Hepatocyte (in vitro differentiated cells): ENCODE data around the gene THSD7B. TPM values are rescaled to one million over a fixed set of nuclear protein-coding genes. Genes with fewer than 3 reads are reported as not detected.

Source experiments
- DNase-seq: peaks from one replicate; pipeline ENCODE4 v3.0.0-alpha.2; 2016; ENCODE audit warnings: low spot score
- H2AFZ ChIP-seq: fragments of 200-600 bp; sonication (generic); 2 replicates; pipeline ENCODE4 v1.6.0; 2016; ENCODE audit warnings: antibody characterized with exemption, mild to moderate bottlenecking
- H3K27ac ChIP-seq: fragments of 200-600 bp; sonication (generic); 2 replicates; pipeline ENCODE4 v1.5.1; 2016; ENCODE audit warnings: mild to moderate bottlenecking
- H3K27me3 ChIP-seq: fragments of 200-600 bp; sonication (generic); 2 replicates; pipeline ENCODE4 v1.6.1; 2016
- H3K36me3 ChIP-seq: fragments of 200-600 bp; sonication (generic); replicated peaks from 2 replicates; pipeline ENCODE4 v1.5.1; 2016; ENCODE audit warnings: low read depth; ENCODE audit not compliant: insufficient read depth
- H3K4me1 ChIP-seq: fragments of 200-600 bp; sonication (generic); 2 replicates; pipeline ENCODE4 v1.5.1; 2016; ENCODE audit warnings: mild to moderate bottlenecking, moderate library complexity; ENCODE audit not compliant: insufficient read depth
- H3K4me2 ChIP-seq: fragments of 200-600 bp; sonication (generic); 2 replicates; pipeline ENCODE4 v1.6.0; 2016
- H3K4me3 ChIP-seq: fragments of 200-600 bp; sonication (generic); 2 replicates; pipeline ENCODE4 v1.5.1; 2016; ENCODE audit warnings: mild to moderate bottlenecking
- H3K79me2 ChIP-seq: fragments of 200-600 bp; sonication (generic); 2 replicates; pipeline ENCODE4 v1.6.0; 2017; ENCODE audit warnings: mild to moderate bottlenecking
- H3K9me2 ChIP-seq: fragments of 200-600 bp; sonication (generic); replicated peaks from 2 replicates; pipeline ENCODE4 v1.6.0; 2017; ENCODE audit warnings: mild to moderate bottlenecking; ENCODE audit not compliant: insufficient read depth
- H3K9me3 ChIP-seq: fragments of 200-600 bp; sonication (generic); 2 replicates; pipeline ENCODE4 v1.5.1; 2016; ENCODE audit warnings: low read depth, mild to moderate bottlenecking
- H4K20me1 ChIP-seq: fragments of 200-600 bp; sonication (generic); 2 replicates; pipeline ENCODE4 v1.6.0; 2016; ENCODE audit warnings: mild to moderate bottlenecking; ENCODE audit not compliant: insufficient read depth, poor library complexity, severe bottlenecking
- EZH2 ChIP-seq: fragments of 200-600 bp; sonication (generic); IDR thresholded peaks from 2 replicates; pipeline ENCODE4 v1.6.1; 2016; ENCODE audit warnings: antibody characterized with exemption, mild to moderate bottlenecking, borderline replicate concordance
- EZH2phosphoT487 ChIP-seq: fragments of 200-600 bp; sonication (generic); IDR thresholded peaks from one replicate; pipeline ENCODE4 v1.6.1; 2018; ENCODE audit warnings: antibody characterized with exemption, mild to moderate bottlenecking, low read depth, moderate library complexity; ENCODE audit not compliant: unreplicated experiment, severe bottlenecking
- WGBS: methylation state at CpG from one replicate; pipeline ENCODE4 v1.1.6; 2016; ENCODE audit warnings: low lambda C conversion rate; ENCODE audit errors: missing lambda C conversion rate; 5-methylcytosine and 5-hydroxymethylcytosine counted together
- polyA plus RNA-seq: library from polyadenylated mRNA; unstranded; fragments of >200 nt; fragmentation: Nextera tagmentation; extraction: Ambion mirVana; gene quantifications from 2 replicates; pipeline ENCODE4 v1.2.1, GENCODE V29; 2016
- total RNA-seq: library from RNA; depleted of rRNA; stranded (reverse); fragments of >200 nt; gene quantifications from 2 replicates; pipeline ENCODE4 v1.2.3, GENCODE V29; 2014
- TF ChIP-seq, protein P1 (sequence below): fragments of 200-600 bp; sonication (generic); IDR thresholded peaks from 2 replicates; pipeline ENCODE4 v1.5.1; 2016; ENCODE audit warnings: antibody characterized with exemption, mild to moderate bottlenecking; ENCODE audit not compliant: poor library complexity

THSD7B gene
- total and polyA plus RNA-seq, 2 experiments from 2014 or later = 0.48 to 5.7 TPM

DNA sequence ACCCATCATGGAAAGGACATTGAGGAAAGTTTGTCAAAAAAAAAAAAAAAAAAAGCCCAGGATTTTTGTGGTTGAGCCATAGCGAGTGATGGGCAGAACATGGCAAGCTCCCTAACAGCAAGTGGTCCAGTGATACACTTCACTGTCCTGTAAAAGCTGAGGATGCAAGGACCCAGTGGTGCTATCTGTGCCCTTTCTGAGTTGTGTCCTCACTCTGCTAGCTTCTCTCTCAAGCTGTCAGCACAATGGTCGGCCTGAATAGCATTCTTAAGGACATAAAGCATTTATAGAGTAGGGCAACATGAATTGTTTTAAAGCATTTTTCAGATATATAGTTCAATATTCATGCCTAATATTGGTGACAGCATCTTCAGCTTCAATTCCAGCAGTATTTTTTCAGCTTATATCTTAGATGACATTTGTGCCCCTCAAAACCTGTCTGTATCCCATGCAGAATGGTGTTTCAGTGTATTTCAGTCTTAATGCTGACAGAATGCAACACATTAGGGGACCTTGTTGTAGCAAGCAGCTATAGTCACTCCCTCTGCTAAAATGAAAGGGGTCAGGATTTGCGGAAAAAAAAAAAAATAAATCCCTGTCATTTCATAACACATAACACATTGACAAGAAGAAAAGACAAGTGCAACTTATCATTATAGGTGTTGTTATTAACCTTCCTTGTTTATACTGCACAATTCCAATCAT lies 496.7 kb downstream of the THSD7B start:
- DNase-seq = no peak
- Histone ChIP-seq H3K4me2 (no peak overlapping the region), H3K4me3 (no peak overlapping the region), H3K36me3 (no peaks in the 10 kb centered on the region), H3K79me2 (no peaks in the 10 kb centered on the region), H3K4me1 (no peaks in the 10 kb centered on the region), H3K9me2 (no peaks in the 10 kb centered on the region), H3K27ac (no peak overlapping the region), H4K20me1 (no peaks in the 10 kb centered on the region), H3K27me3 (no peaks in the 10 kb centered on the region), H2AFZ (no peak overlapping the region), H3K9me3 (no peaks in the 10 kb centered on the region)
- WGBS = 72% methylated on average over 3 of the region's 3 CpGs
- no peak for TF ChIP-seq EZH2
- TF ChIP-seq, protein P1, sequence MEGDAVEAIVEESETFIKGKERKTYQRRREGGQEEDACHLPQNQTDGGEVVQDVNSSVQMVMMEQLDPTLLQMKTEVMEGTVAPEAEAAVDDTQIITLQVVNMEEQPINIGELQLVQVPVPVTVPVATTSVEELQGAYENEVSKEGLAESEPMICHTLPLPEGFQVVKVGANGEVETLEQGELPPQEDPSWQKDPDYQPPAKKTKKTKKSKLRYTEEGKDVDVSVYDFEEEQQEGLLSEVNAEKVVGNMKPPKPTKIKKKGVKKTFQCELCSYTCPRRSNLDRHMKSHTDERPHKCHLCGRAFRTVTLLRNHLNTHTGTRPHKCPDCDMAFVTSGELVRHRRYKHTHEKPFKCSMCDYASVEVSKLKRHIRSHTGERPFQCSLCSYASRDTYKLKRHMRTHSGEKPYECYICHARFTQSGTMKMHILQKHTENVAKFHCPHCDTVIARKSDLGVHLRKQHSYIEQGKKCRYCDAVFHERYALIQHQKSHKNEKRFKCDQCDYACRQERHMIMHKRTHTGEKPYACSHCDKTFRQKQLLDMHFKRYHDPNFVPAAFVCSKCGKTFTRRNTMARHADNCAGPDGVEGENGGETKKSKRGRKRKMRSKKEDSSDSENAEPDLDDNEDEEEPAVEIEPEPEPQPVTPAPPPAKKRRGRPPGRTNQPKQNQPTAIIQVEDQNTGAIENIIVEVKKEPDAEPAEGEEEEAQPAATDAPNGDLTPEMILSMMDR = no peak
- no peak for TF ChIP-seq EZH2phosphoT487

DNA sequence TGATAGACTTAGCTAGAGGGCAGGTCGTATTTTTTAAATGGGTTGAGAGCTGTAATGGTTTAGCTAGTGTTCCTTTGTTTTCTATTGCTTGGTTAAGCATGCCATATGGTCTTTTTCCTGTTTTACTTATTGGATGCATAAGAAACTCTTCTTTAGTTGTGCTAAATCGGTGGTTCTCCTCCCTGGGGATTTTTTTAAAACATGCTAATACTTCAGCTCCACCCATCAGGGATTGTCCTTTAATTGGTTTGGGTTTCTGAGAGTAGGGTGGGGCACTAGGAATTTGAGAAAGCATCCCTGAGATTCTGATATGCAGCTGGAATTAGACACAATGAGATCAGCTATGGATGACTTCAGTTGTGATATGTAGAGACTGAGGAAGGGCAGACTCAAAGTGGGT lies 497.2 kb downstream of the THSD7B start:
- H3K9me3 ChIP-seq = no peaks in the 10 kb centered on the region
- H4K20me1 ChIP-seq = no peaks in the 10 kb centered on the region
- no peak overlapping the region for H3K4me2 ChIP-seq
- H2AFZ ChIP-seq = no peak overlapping the region
- no peak overlapping the region for H3K4me3 ChIP-seq
- no peaks in the 10 kb centered on the region for H3K4me1 ChIP-seq
- no peak for DNase-seq
- no peaks in the 10 kb centered on the region for H3K9me2 ChIP-seq
- H3K79me2 ChIP-seq = no peaks in the 10 kb centered on the region
- H3K36me3 ChIP-seq = no peaks in the 10 kb centered on the region
- TF ChIP-seq, protein P1 = no peak
- TF ChIP-seq EZH2 (no peak), EZH2phosphoT487 (no peak)
- WGBS = 42% methylated on average over 2 of the region's 2 CpGs
- no peak overlapping the region for H3K27ac ChIP-seq
- H3K27me3 ChIP-seq = no peaks in the 10 kb centered on the region

GRCh38 chr2:137287913-137288639 lies 522.7 kb downstream of the THSD7B start:
- H3K4me3 ChIP-seq = no peak overlapping the region

More at GRCh38 chr2:137287913-137288639, 522.7 kb downstream of the THSD7B start:
- no peaks in the 10 kb centered on the region for H3K36me3 ChIP-seq
- H3K4me1 ChIP-seq = no peaks in the 10 kb centered on the region
- H3K79me2 ChIP-seq = no peaks in the 10 kb centered on the region
- no peak overlapping the region for H3K27ac ChIP-seq
- H2AFZ ChIP-seq = no peak overlapping the region
- no peak overlapping the region for H3K4me2 ChIP-seq
- H3K9me2 ChIP-seq = no peaks in the 10 kb centered on the region
- 54% methylated on average over 4 of the region's 4 CpGs for WGBS
- DNase-seq = no peak
- TF ChIP-seq EZH2 = no peak
- no peak for TF ChIP-seq EZH2phosphoT487
- TF ChIP-seq, protein P1 = no peak
- no peaks in the 10 kb centered on the region for H3K27me3 ChIP-seq
- H3K9me3 ChIP-seq = no peaks in the 10 kb centered on the region
- no peaks in the 10 kb centered on the region for H4K20me1 ChIP-seq
